ENCODE data around the gene CSRP1.

DNA sequence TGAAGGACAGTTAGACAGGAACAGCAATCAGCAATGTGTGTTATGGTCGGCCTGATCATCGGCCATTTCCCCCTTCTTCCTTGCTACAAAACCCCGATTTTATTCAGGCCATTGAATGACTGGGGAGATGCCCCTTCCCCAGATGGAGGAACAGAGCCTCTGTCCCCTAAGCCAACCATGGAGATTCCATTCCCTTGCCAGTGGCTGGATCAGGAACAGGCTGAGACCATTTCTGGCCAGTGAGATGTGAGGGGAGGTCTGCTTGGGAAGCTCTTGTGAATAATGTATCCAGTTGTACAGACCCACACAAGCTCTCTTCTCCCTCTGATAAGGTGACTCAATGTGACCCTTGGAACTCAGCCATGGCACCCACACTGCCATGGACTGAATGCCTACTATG is 7.7 kb downstream of the CSRP1 start:
- TF ChIP-seq, protein P1, sequence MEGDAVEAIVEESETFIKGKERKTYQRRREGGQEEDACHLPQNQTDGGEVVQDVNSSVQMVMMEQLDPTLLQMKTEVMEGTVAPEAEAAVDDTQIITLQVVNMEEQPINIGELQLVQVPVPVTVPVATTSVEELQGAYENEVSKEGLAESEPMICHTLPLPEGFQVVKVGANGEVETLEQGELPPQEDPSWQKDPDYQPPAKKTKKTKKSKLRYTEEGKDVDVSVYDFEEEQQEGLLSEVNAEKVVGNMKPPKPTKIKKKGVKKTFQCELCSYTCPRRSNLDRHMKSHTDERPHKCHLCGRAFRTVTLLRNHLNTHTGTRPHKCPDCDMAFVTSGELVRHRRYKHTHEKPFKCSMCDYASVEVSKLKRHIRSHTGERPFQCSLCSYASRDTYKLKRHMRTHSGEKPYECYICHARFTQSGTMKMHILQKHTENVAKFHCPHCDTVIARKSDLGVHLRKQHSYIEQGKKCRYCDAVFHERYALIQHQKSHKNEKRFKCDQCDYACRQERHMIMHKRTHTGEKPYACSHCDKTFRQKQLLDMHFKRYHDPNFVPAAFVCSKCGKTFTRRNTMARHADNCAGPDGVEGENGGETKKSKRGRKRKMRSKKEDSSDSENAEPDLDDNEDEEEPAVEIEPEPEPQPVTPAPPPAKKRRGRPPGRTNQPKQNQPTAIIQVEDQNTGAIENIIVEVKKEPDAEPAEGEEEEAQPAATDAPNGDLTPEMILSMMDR (IDR thresholded peaks at IDR 0.05): no peak
- TF ChIP-seq POLR2A (IDR thresholded peaks at IDR 0.05): no peak

All from tibial nerve (tissue), 3 donors.